Gastrocnemius medialis (tissue), 4 donors: ENCODE data around the gene PXMP4.

Experiments
- CTCF ChIP-seq, 5 experiments: fragments of 450-650 bp in 3 of 5; fragments of 200-600 bp in 2 of 5; sonication (generic) in 2 of 5; IDR thresholded peaks in 4 of 5; conservative IDR thresholded peaks in 1 of 5; 1 replicate in 4 of 5; 2 replicates in 1 of 5; pipeline ENCODE4 v1.5.1; 2016 to 2019; ENCODE audit warnings: antibody characterized with exemption in 5 of 5, mild to moderate bottlenecking in 3 of 5, moderate library complexity in 3 of 5
- POLR2A ChIP-seq, 2 donors: fragments of 450-650 bp; IDR thresholded peaks; one replicate each; pipeline ENCODE4 v1.6.1; 2017; ENCODE audit warnings: antibody characterized with exemption in 2 of 2, mild to moderate bottlenecking in 2 of 2, moderate library complexity in 2 of 2

DNA sequence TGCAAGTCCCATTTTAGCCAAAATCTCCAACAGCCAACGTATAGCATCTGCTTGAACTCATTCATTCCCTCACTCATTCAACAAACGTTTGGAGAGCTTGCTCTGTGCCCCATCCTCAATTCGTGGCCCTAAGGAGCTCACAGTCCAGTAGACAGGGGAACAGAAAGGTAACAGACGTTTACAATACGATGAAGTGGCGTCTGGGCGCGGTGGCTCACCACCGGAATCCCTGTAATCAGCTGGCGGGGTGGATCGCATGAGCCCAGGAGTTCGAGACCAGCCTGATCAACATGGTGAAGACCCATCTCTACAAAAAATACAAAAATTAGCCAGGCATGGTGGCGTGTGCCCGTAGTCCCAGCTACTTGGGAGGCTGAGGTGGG is 33.1 kb downstream of the PXMP4 start:
- no peak for TF ChIP-seq CTCF (IDR thresholded peaks at IDR 0.05 in 4 of 5, conservative IDR thresholded peaks at IDR 0.05 in 1 of 5)
- TF ChIP-seq POLR2A (IDR thresholded peaks at IDR 0.05), result no peak
